Uterus (tissue), 4 donors: ENCODE results near the gene CHST2. TPM values are rescaled to one million over a fixed set of nuclear protein-coding genes. Genes with fewer than 3 reads are reported as not detected.

Experiments used
- DNase-seq, 2 donors: peaks; one replicate each; pipeline ENCODE4 v3.0.0-alpha.2; 2019 to 2020
- H3K27ac ChIP-seq, 2 donors: fragments of 200-600 bp; sonication (generic); 1 replicate in 1 of 2; 2 replicates in 1 of 2; pipeline ENCODE4 v1.5.1; 2016 to 2018
- H3K27me3 ChIP-seq, 2 donors: fragments of 200-600 bp; sonication (generic); one replicate each; pipeline ENCODE4 v1.5.1; 2018 to 2019; ENCODE audit warnings: control low read depth in 1 of 2
- H3K36me3 ChIP-seq, 2 donors: fragments of 200-600 bp; sonication (generic); one replicate each; pipeline ENCODE4 v1.5.1; 2019; ENCODE audit warnings: control low read depth in 1 of 2
- H3K4me1 ChIP-seq, 2 donors: fragments of 200-600 bp; sonication (generic); one replicate each; pipeline ENCODE4 v1.5.1; 2018 to 2019; ENCODE audit warnings: control low read depth in 1 of 2
- H3K4me3 ChIP-seq, 2 donors: fragments of 200-600 bp; sonication (generic); 1 replicate in 1 of 2; 2 replicates in 1 of 2; pipeline ENCODE4 v1.5.1; 2018 to 2019; ENCODE audit warnings: mild to moderate bottlenecking in 1 of 2
- H3K9me3 ChIP-seq, 2 donors: fragments of 200-600 bp; sonication (generic); one replicate each; pipeline ENCODE4 v1.5.1; 2019; ENCODE audit warnings: control low read depth in 1 of 2
- POLR2A ChIP-seq, 2 donors: fragments of 450-650 bp; IDR thresholded peaks; one replicate each; pipeline ENCODE4 v1.6.1; 2016; ENCODE audit warnings: antibody characterized with exemption in 2 of 2, mild to moderate bottlenecking in 1 of 2, moderate library complexity in 1 of 2
- intact Hi-C: fragments of 100-400 bp; cut with DNase I; formaldehyde crosslinking; loops from one replicate; pipeline ENCODE4 v1.15.1; 2023; ENCODE audit warnings: low total_unique reads
- total RNA-seq, 4 donors: library from RNA; depleted of rRNA in 3 of 4; stranded (reverse); fragments of >200 nt in 3 of 4; gene quantifications; one replicate each; pipeline versions ENCODE4 v1.1.0 to v1.2.4, GENCODE V29; 2014 to 2023
- TF ChIP-seq, protein P1 (sequence below), 4 experiments: fragments of 200-600 bp in 2 of 4; fragments of 450-650 bp in 2 of 4; sonication (generic) in 2 of 4; IDR thresholded peaks; one replicate each; pipeline ENCODE4 v1.5.1; 2016 to 2019; ENCODE audit warnings: antibody characterized with exemption in 4 of 4, mild to moderate bottlenecking in 2 of 4, moderate library complexity in 1 of 4
- donor health status: DM: yes; HTN: yes; CAD: no.

Gene CHST2
- total RNA-seq, 4 donors from 2014 or later, result 0.29 to 85.0 (median 4.1) TPM

GRCh38 chr3:143092191-143092590 lies 27.4 kb upstream of the CHST2 start:
- Histone ChIP-seq H3K9me3 (no peaks in the 10 kb centered on the region), H3K27ac (no peak overlapping the region), H3K27me3 (no peaks in the 10 kb centered on the region), H3K4me3 (no peak overlapping the region), H3K4me1 (no peaks in the 10 kb centered on the region), H3K36me3 (no peaks in the 10 kb centered on the region)
- TF ChIP-seq, protein P1, sequence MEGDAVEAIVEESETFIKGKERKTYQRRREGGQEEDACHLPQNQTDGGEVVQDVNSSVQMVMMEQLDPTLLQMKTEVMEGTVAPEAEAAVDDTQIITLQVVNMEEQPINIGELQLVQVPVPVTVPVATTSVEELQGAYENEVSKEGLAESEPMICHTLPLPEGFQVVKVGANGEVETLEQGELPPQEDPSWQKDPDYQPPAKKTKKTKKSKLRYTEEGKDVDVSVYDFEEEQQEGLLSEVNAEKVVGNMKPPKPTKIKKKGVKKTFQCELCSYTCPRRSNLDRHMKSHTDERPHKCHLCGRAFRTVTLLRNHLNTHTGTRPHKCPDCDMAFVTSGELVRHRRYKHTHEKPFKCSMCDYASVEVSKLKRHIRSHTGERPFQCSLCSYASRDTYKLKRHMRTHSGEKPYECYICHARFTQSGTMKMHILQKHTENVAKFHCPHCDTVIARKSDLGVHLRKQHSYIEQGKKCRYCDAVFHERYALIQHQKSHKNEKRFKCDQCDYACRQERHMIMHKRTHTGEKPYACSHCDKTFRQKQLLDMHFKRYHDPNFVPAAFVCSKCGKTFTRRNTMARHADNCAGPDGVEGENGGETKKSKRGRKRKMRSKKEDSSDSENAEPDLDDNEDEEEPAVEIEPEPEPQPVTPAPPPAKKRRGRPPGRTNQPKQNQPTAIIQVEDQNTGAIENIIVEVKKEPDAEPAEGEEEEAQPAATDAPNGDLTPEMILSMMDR (IDR thresholded peaks at IDR 0.05), result no peak
- DNase-seq, result no peak
- intact Hi-C loops, result no loop called here

- no peaks in the 10 kb centered on the region for H3K9me3 ChIP-seq
- intact Hi-C loops, result no loop called here
- no peaks in the 10 kb centered on the region for H3K36me3 ChIP-seq
- no peak for DNase-seq
- no peak overlapping the region for H3K27ac ChIP-seq
- TF ChIP-seq POLR2A (IDR thresholded peaks at IDR 0.05), result no peak
- TF ChIP-seq, protein P1 (IDR thresholded peaks at IDR 0.05), result no peak
- H3K4me3 ChIP-seq, result no peak overlapping the region
- no peaks in the 10 kb centered on the region for H3K27me3 ChIP-seq
- H3K4me1 ChIP-seq, result no peaks in the 10 kb centered on the region
These were observed 23.8 kb upstream of the CHST2 start for GRCh38 chr3:143095813-143096212.

GRCh38 chr3:143098032-143098764 lies 21.4 kb upstream of the CHST2 start:
- DNase-seq, result no peak
- intact Hi-C loops, result no loop called here
- no peak overlapping the region for H3K4me3 ChIP-seq
- TF ChIP-seq, protein P1 (IDR thresholded peaks at IDR 0.05), result no peak
- TF ChIP-seq POLR2A (IDR thresholded peaks at IDR 0.05), result no peak
- H3K27ac ChIP-seq, result no peak overlapping the region
- H3K9me3 ChIP-seq, result no peaks in the 10 kb centered on the region
- H3K4me1 ChIP-seq, result no peaks in the 10 kb centered on the region
- H3K27me3 ChIP-seq, result no peaks in the 10 kb centered on the region
- no peaks in the 10 kb centered on the region for H3K36me3 ChIP-seq

DNA sequence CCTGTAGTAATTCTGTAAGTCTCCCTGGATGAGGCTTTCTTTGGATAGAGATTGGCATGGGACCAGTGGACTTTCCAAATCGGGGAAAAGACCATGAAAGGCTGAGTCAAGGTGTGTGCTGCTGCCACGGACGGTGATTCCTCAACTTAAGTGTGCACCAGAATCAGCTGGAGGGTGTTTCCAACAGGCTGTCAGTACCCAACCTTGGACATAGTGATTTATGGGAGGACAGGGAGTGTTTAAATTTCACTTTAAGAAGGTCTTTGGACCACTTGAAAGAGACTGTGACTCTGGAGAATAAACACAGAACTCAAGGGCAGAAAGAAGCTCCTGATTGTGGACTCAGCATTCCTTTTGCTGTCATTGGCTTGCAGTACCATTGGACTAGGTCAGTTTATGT lies 20.4 kb upstream of the CHST2 start:
- H3K9me3 ChIP-seq, result no peaks in the 10 kb centered on the region
- no peak for TF ChIP-seq POLR2A (IDR thresholded peaks at IDR 0.05)
- TF ChIP-seq, protein P1 (IDR thresholded peaks at IDR 0.05), result no peak

GRCh38 chr3:143099690-143100089 lies 19.9 kb upstream of the CHST2 start:
- Histone ChIP-seq H3K27me3 (no peaks in the 10 kb centered on the region), H3K36me3 (no peaks in the 10 kb centered on the region), H3K27ac (no peak overlapping the region), H3K9me3 (no peaks in the 10 kb centered on the region), H3K4me1 (no peaks in the 10 kb centered on the region), H3K4me3 (no peak overlapping the region)
- TF ChIP-seq, protein P1 (IDR thresholded peaks at IDR 0.05), result no peak
- intact Hi-C loops, result no loop called here
- DNase-seq, result no peak

More for the DNA sequence above, 20.4 kb upstream of the CHST2 start:
- Histone ChIP-seq H3K4me3 (no peak overlapping the region), H3K27ac (no peak overlapping the region), H3K36me3 (no peaks in the 10 kb centered on the region), H3K4me1 (no peaks in the 10 kb centered on the region), H3K27me3 (no peaks in the 10 kb centered on the region)
- no peak for DNase-seq
- intact Hi-C loops, result no loop called here
